GM12878 (cell line): Measurements from ENCODE around the gene STT3B. TPM values are rescaled to one million over a fixed set of nuclear protein-coding genes. Genes with fewer than 3 reads are reported as not detected.
A peak's percentile ranks its signal among the peaks of the same experiment; 100 is the strongest.

Experiments
- ATAC-seq: fragments of 200-7000 bp; cut with Tn5 transposase; 3 replicates; pipeline ENCODE4 v1.9.1; 2020; ENCODE audit warnings: mild to moderate bottlenecking, moderate library complexity
- BruUV-seq: library from RNA; stranded (reverse); fragments of 400-500 nt; replicated peaks from 2 replicates; lab custom pipeline; 2021; lab: Mats Ljungman, UMichigan
- CTCF ChIA-PET: fragments of 300-600 bp; sonication (Branson Sonifier 250); formaldehyde crosslinking; extraction: SDS; loops from one replicate; lab custom pipeline; 2021; ENCODE audit warnings: inconsistent platforms; lab: Yijun Ruan, JAX
- POLR2A ChIA-PET: fragments of 350-600 bp; formaldehyde crosslinking; extraction: SDS; loops from one replicate; lab custom pipeline; 2021; ENCODE audit warnings: inconsistent platforms; lab: Charles Lee
- RAD21 ChIA-PET: fragments of 300-600 bp; sonication (Branson Sonifier 250); formaldehyde crosslinking; loops from one replicate; lab custom pipeline; 2023; ENCODE audit warnings: antibody characterized with exemption; ENCODE audit not compliant: unreplicated experiment; lab: Charles Lee
- SMC1A ChIA-PET: fragments of 300-600 bp; sonication (Branson Sonifier 250); formaldehyde crosslinking; loops from one replicate; lab custom pipeline; 2023; ENCODE audit not compliant: unreplicated experiment, uncharacterized antibody; lab: Charles Lee
- DNase-seq: peaks from one replicate; pipeline ENCODE4 v3.0.0-alpha.2; 2011; ENCODE audit warnings: low read depth, low spot score
- FAIRE-seq: peaks from 3 replicates; lab custom pipeline; 2011; peaks lifted over from hg19 to GRCh38; lab: Jason Lieb, UNC
- H2AFZ ChIP-seq: 2 replicates; pipeline ENCODE4 v1.6.0; 2011; ENCODE audit warnings: low read depth, low read length, control low read depth; ENCODE audit not compliant: control insufficient read depth
- H3K27ac ChIP-seq: 2 replicates; pipeline ENCODE4 v1.5.1; 2011; ENCODE audit warnings: control low read depth; ENCODE audit not compliant: control insufficient read depth, insufficient read depth
- H3K27me3 ChIP-seq, 2 experiments: replicated peaks in 1 of 2; 2 replicates each; pipeline versions ENCODE4 v1.6.0 to v1.6.1; 2011; ENCODE audit warnings: low read length in 1 of 2; ENCODE audit not compliant: control insufficient read depth in 2 of 2, insufficient read depth in 2 of 2
- H3K36me3 ChIP-seq, 2 experiments: 2 replicates each; pipeline ENCODE4 v1.5.1; 2011; ENCODE audit warnings: low read length in 1 of 2; ENCODE audit not compliant: control insufficient read depth in 2 of 2, insufficient read depth in 2 of 2
- H3K4me1 ChIP-seq: 2 replicates; pipeline ENCODE4 v1.6.1; 2011; ENCODE audit warnings: mild to moderate bottlenecking, low read length, moderate library complexity, mixed read lengths; ENCODE audit not compliant: control insufficient read depth, insufficient read depth
- H3K4me2 ChIP-seq: 2 replicates; pipeline ENCODE4 v1.6.0; 2011; ENCODE audit warnings: control low read depth; ENCODE audit not compliant: control insufficient read depth, insufficient read depth
- H3K4me3 ChIP-seq: fragments of 200-600 bp; sonication (generic); 2 replicates; pipeline ENCODE4 v1.5.1; 2016
- H3K79me2 ChIP-seq: 2 replicates; pipeline ENCODE4 v1.6.0; 2011; ENCODE audit warnings: low read length; ENCODE audit not compliant: control insufficient read depth, insufficient read depth
- H3K9ac ChIP-seq: 2 replicates; pipeline ENCODE4 v1.8.0; 2011; ENCODE audit warnings: low read length, control low read depth, mixed read lengths; ENCODE audit not compliant: control insufficient read depth, insufficient read depth
- H3K9me3 ChIP-seq: replicated peaks from 3 replicates; pipeline ENCODE4 v1.5.1; 2011; ENCODE audit warnings: mild to moderate bottlenecking, low read length; ENCODE audit not compliant: control insufficient read depth, insufficient read depth
- H4K20me1 ChIP-seq: 2 replicates; pipeline ENCODE4 v1.6.0; 2011; ENCODE audit not compliant: control insufficient read depth, insufficient read depth
- ATF7 ChIP-seq: fragments of 450-650 bp; IDR thresholded peaks from 2 replicates; pipeline ENCODE4 v1.6.1; 2016; ENCODE audit warnings: low read depth, mild to moderate bottlenecking
- FOXM1 ChIP-seq: IDR thresholded peaks from 2 replicates; pipeline ENCODE4 v1.6.1; 2012; ENCODE audit warnings: low read depth, mild to moderate bottlenecking, inconsistent platforms, low read length, moderate library complexity
- HSF1 ChIP-seq: fragments of 150-350 bp; IDR thresholded peaks from 2 replicates; pipeline ENCODE4 v1.6.1; 2014; ENCODE audit warnings: mild to moderate bottlenecking, low read depth, low read length
- NFXL1 ChIP-seq: fragments of 450-650 bp; IDR thresholded peaks from 2 replicates; pipeline ENCODE4 v1.6.1; 2017; ENCODE audit warnings: antibody characterized with exemption, mild to moderate bottlenecking, borderline replicate concordance
- SP1 ChIP-seq: IDR thresholded peaks from one replicate; pipeline ENCODE4 v1.6.1; 2011; ENCODE audit warnings: low read depth, low read length
- ZBTB11 ChIP-seq: fragments of 450-650 bp; formaldehyde crosslinking; IDR thresholded peaks from 2 replicates; pipeline ENCODE4 v1.5.0; 2022; ENCODE audit warnings: mild to moderate bottlenecking, missing genetic modification characterization
- ZNF24 ChIP-seq: fragments of 450-650 bp; IDR thresholded peaks from 2 replicates; pipeline ENCODE4 v1.6.1; 2017; ENCODE audit warnings: antibody characterized with exemption, mild to moderate bottlenecking
- WGBS: methylation state at CpG from one replicate; pipeline ENCODE4 v1.1.6; 2016; ENCODE audit warnings: low lambda C conversion rate; ENCODE audit not compliant: insufficient replicate concordance, insufficient coverage; ENCODE audit errors: missing lambda C conversion rate; 5-methylcytosine and 5-hydroxymethylcytosine counted together
- in situ Hi-C: fragments of 300-500 bp; cut with MboI; formaldehyde crosslinking; loops from 9 replicates; pipeline ENCODE4 v1.14.3; 2018; ENCODE audit warnings: mixed read lengths
- intact Hi-C: fragments of 100-400 bp; cut with micrococcal nuclease; formaldehyde crosslinking; loops from one replicate; pipeline ENCODE4 v1.14.2; 2022; ENCODE audit not compliant: unreplicated experiment
- polyA plus RNA-seq, 11 experiments: library from polyadenylated mRNA; depleted of rRNA in 4 of 11; unstranded in 6 of 11; stranded (reverse) in 5 of 11; fragments of >200 nt; fragmentation: Nextera tagmentation in 4 of 11; fragmentation: Illumina TruSeq in 1 of 11; extraction: Ambion mirVana in 4 of 11; extraction: Trizol in 1 of 11; gene quantifications; 1 replicate in 1 of 11; 2 replicates in 10 of 11; pipeline versions ENCODE4 v1.2.1 to v1.2.3, GENCODE V29; 2011 to 2016; ENCODE audit warnings: inconsistent platforms in 2 of 11, missing spikeins in 2 of 11, low read depth in 1 of 11
- total RNA-seq, 4 experiments: library from RNA; depleted of rRNA in 3 of 4; stranded (reverse); fragments of >200 nt in 3 of 4; fragmentation: Illumina TruSeq in 1 of 4; extraction: Trizol in 1 of 4; gene quantifications; 2 replicates each; pipeline versions ENCODE4 v1.2.1 to v1.2.3, GENCODE V29; 2013 to 2021

The STT3B gene
- total and polyA plus RNA-seq, 10 of the 15 experiments (the other 5 are each of a cell fraction or from before 2014, with no cell fraction given): 19.9 to 208 (median 79.6) TPM

GRCh38 chr3:31668242-31668641 is 135.5 kb downstream of the STT3B start:
- RAD21 ChIA-PET: no interaction called here
- FAIRE-seq: no peak
- H3K79me2 ChIP-seq: no peaks in the 10 kb centered on the region
- H3K36me3 ChIP-seq: no peaks in the 10 kb centered on the region
- H3K27ac ChIP-seq: no peak overlapping the region
- H3K4me2 ChIP-seq: no peak overlapping the region
- CTCF ChIA-PET: interaction anchor here (1.6 kb wide), 2 partner anchors 24 to 27 kb away, joined by 4 to 5 read pairs; no protein-coding TSS in a partner anchor
- TF ChIP-seq ZNF24 (no peak), ATF7 (peak; percentile 19; the same call in 1 of the 2 replicates)
- no peak for ATAC-seq
- H3K27me3 ChIP-seq: no peaks in the 10 kb centered on the region
- POLR2A ChIA-PET: no interaction called here
- H3K4me1 ChIP-seq: no peaks in the 10 kb centered on the region
- no peak overlapping the region for H3K9ac ChIP-seq
- intact Hi-C loops (no loop called here), in situ Hi-C loops (no loop called here)
- no peak overlapping the region for H3K4me3 ChIP-seq
- no peaks in the 10 kb centered on the region for H4K20me1 ChIP-seq
- no peak overlapping the region for H2AFZ ChIP-seq
- WGBS: 19% methylated on average over 4 of the region's 4 CpGs
- DNase-seq: no peak
- BruUV-seq: no TSS peak
- SMC1A ChIA-PET: no interaction called here
- no peaks in the 10 kb centered on the region for H3K9me3 ChIP-seq

GRCh38 chr3:31670136-31670535 is 137.4 kb downstream of the STT3B start:
- no peaks in the 10 kb centered on the region for H3K4me1 ChIP-seq
- no TSS peak for BruUV-seq
- ChIA-PET SMC1A (no interaction called here), RAD21 (no interaction called here), CTCF (interaction anchor here (0.6 to 1.2 kb wide), 3 partner anchors 15 to 736 kb away, joined by 3 read pairs; no protein-coding TSS in a partner anchor), POLR2A (no interaction called here)
- 0% methylated on average over 1 of the region's 1 CpG for WGBS
- H3K4me2 ChIP-seq: no peak overlapping the region
- H3K27me3 ChIP-seq: no peaks in the 10 kb centered on the region
- no peak overlapping the region for H3K4me3 ChIP-seq
- no peak overlapping the region for H2AFZ ChIP-seq
- no peaks in the 10 kb centered on the region for H3K79me2 ChIP-seq
- no peak for TF ChIP-seq FOXM1
- no peak for TF ChIP-seq ZBTB11 (CRISPR knock-in tag)
- no peak for TF ChIP-seq HSF1
- TF ChIP-seq SP1: no peak
- no peak for TF ChIP-seq NFXL1
- DNase-seq (no peak), ATAC-seq (no peak), FAIRE-seq (no peak)
- H4K20me1 ChIP-seq: no peaks in the 10 kb centered on the region
- intact Hi-C loops (no loop called here), in situ Hi-C loops (no loop called here)
- H3K9ac ChIP-seq: no peak overlapping the region
- no peaks in the 10 kb centered on the region for H3K36me3 ChIP-seq
- H3K27ac ChIP-seq: no peak overlapping the region
- H3K9me3 ChIP-seq: no peaks in the 10 kb centered on the region
